Measurements from ENCODE around the gene MAGEF1. TPM values are rescaled to one million over a fixed set of nuclear protein-coding genes. Genes with fewer than 3 reads are reported as not detected.

Gene MAGEF1
- total RNA-seq, 2 experiments from 2014 or later, result 20.6 to 22.5 TPM

GRCh38 chr3:184713040-184713355 lies 1.1 kb upstream of the MAGEF1 start:
- intact Hi-C loops (cut with micrococcal nuclease), result loop anchor here (2.0 to 5.0 kb wide), 3 partner anchors 56 to 351 kb away; partner anchors contain the start of genes CLCN2 and POLR2H
- no peak for DNase-seq
- H3K4me3 Mint-ChIP-seq, result peak overlapping the region; percentile 25
- no peaks in the 10 kb centered on the region for H3K9me3 Mint-ChIP-seq
- ChIA-PET CTCF (interaction anchor here (1.4 to 2.3 kb wide), 2 partner anchors 65 to 152 kb away, joined by 5 to 15 read pairs; partner anchors contain the start of gene EPHB3), POLR2A (no interaction called here)
- no peaks in the 10 kb centered on the region for H3K27me3 Mint-ChIP-seq
- peak overlapping the region; percentile 47 for H3K27ac Mint-ChIP-seq
- peaks cover 29% of the 10 kb centered on the region for H3K4me1 Mint-ChIP-seq (ENCODE audit: low read depth)
- H3K36me3 Mint-ChIP-seq, result peaks cover 22% of the 10 kb centered on the region

- Mint-ChIP-seq H3K9me3 (no peaks in the 10 kb centered on the region), H3K4me3 (peak overlapping the region; percentile 92), H3K36me3 (peaks cover 26% of the 10 kb centered on the region), H3K27ac (peak overlapping the region; percentile 20), H3K27me3 (no peaks in the 10 kb centered on the region), H3K4me1 (ENCODE audit: low read depth) (peaks cover 33% of the 10 kb centered on the region)
- DNase-seq, result no peak
- ChIA-PET CTCF (interaction anchor here (1.2 to 2.3 kb wide), 3 partner anchors 66 to 331 kb away, joined by 5 to 15 read pairs (median 5); partner anchors contain the start of gene EPHB3), POLR2A (interaction anchor here (1.1 to 1.2 kb wide), 2 partner anchors 151 to 351 kb away, joined by 4 read pairs; partner anchors contain the start of genes CLCN2, EPHB3 and POLR2H)
- intact Hi-C loops (cut with micrococcal nuclease), result loop anchor here (1.0 to 5.0 kb wide), 4 partner anchors 56 to 350 kb away; partner anchors contain the start of genes CLCN2, EPHB3 and POLR2H
These were observed 580 bp upstream of the MAGEF1 start for GRCh38 chr3:184712248-184713039.

GRCh38 chr3:184710870-184711492 lies 883 bp downstream of the MAGEF1 start:
- DNase-seq, result peak; percentile 45

GRCh38 chr3:184703657-184704056 lies 8.2 kb downstream of the MAGEF1 start:
- Mint-ChIP-seq H3K4me3 (no peak overlapping the region), H3K27ac (no peak overlapping the region), H3K27me3 (no peaks in the 10 kb centered on the region), H3K9me3 (peaks cover 18% of the 10 kb centered on the region), H3K36me3 (peaks cover 22% of the 10 kb centered on the region), H3K4me1 (ENCODE audit: low read depth) (peaks cover 13% of the 10 kb centered on the region)
- CTCF ChIA-PET, result interaction anchor here (0.6 to 0.7 kb wide), 2 partner anchors 23 to 1323 kb away, joined by 3 read pairs; no protein-coding TSS in a partner anchor
- POLR2A ChIA-PET, result no interaction called here
- intact Hi-C loops (cut with micrococcal nuclease), result no loop called here
- no peak for DNase-seq

More at GRCh38 chr3:184710870-184711492, 883 bp downstream of the MAGEF1 start:
- H3K9me3 Mint-ChIP-seq, result peaks cover 13% of the 10 kb centered on the region
- ChIA-PET CTCF (interaction anchor here (1.2 to 2.3 kb wide), 2 partner anchors 150 to 330 kb away, joined by 5 to 15 read pairs; partner anchors contain the start of gene EPHB3), POLR2A (interaction anchor here (0.9 to 2.0 kb wide), 5 partner anchors 14 to 349 kb away, joined by 3 to 6 read pairs (median 4); partner anchors contain the start of genes CLCN2, EPHB3 and POLR2H)
- peak overlapping the region; percentile 92 for H3K4me3 Mint-ChIP-seq
- no peaks in the 10 kb centered on the region for H3K27me3 Mint-ChIP-seq
- peaks cover 37% of the 10 kb centered on the region for H3K36me3 Mint-ChIP-seq
- H3K4me1 Mint-ChIP-seq (ENCODE audit: low read depth), result peaks cover 39% of the 10 kb centered on the region
- peak overlapping the region; percentile 91 for H3K27ac Mint-ChIP-seq
- intact Hi-C loops (cut with micrococcal nuclease), result loop anchor here (5.0 kb wide), 1 partner anchor 349 kb away; the partner anchor contains the start of genes CLCN2 and POLR2H

- peaks cover 3% of the 10 kb centered on the region for H3K36me3 Mint-ChIP-seq
- peaks cover 5% of the 10 kb centered on the region for H3K9me3 Mint-ChIP-seq
- no peaks in the 10 kb centered on the region for H3K27me3 Mint-ChIP-seq
- no peak overlapping the region for H3K4me3 Mint-ChIP-seq
- ChIA-PET CTCF (interaction anchor here (0.9 kb wide), 1 partner anchor 139 kb away, joined by 3 read pairs; the partner anchor contains the start of gene EPHB3), POLR2A (no interaction called here)
- no peak for DNase-seq
- no peak overlapping the region for H3K27ac Mint-ChIP-seq
- intact Hi-C loops (cut with micrococcal nuclease), result no loop called here
- H3K4me1 Mint-ChIP-seq (ENCODE audit: low read depth), result no peaks in the 10 kb centered on the region
These were observed 11.1 kb downstream of the MAGEF1 start for GRCh38 chr3:184700759-184701158.

GRCh38 chr3:184697845-184698244 lies 14.0 kb downstream of the MAGEF1 start:
- H3K27ac Mint-ChIP-seq, result no peak overlapping the region
- ChIA-PET CTCF (no interaction called here), POLR2A (no interaction called here)
- no peak for DNase-seq
- H3K27me3 Mint-ChIP-seq, result peaks cover 5% of the 10 kb centered on the region
- no peak overlapping the region for H3K4me3 Mint-ChIP-seq
- H3K4me1 Mint-ChIP-seq (ENCODE audit: low read depth), result no peaks in the 10 kb centered on the region
- intact Hi-C loops (cut with micrococcal nuclease), result no loop called here
- H3K36me3 Mint-ChIP-seq, result peaks cover 3% of the 10 kb centered on the region
- peaks cover 5% of the 10 kb centered on the region for H3K9me3 Mint-ChIP-seq

- no peaks in the 10 kb centered on the region for H3K4me1 Mint-ChIP-seq (ENCODE audit: low read depth)
- CTCF ChIA-PET, result interaction anchor here (1.6 kb wide), 1 partner anchor 136 kb away, joined by 5 read pairs; the partner anchor contains the start of gene EPHB3
- H3K9me3 Mint-ChIP-seq, result peaks cover 5% of the 10 kb centered on the region
- no peak overlapping the region for H3K27ac Mint-ChIP-seq
- H3K27me3 Mint-ChIP-seq, result peaks cover 5% of the 10 kb centered on the region
- H3K36me3 Mint-ChIP-seq, result no peaks in the 10 kb centered on the region
- DNase-seq, result no peak
- POLR2A ChIA-PET, result no interaction called here
- intact Hi-C loops (cut with micrococcal nuclease), result no loop called here
- no peak overlapping the region for H3K4me3 Mint-ChIP-seq
These were observed 15.2 kb downstream of the MAGEF1 start for GRCh38 chr3:184696697-184697096.

GRCh38 chr3:184694716-184695115 lies 17.1 kb downstream of the MAGEF1 start:
- H3K4me1 Mint-ChIP-seq (ENCODE audit: low read depth), result no peaks in the 10 kb centered on the region
- DNase-seq, result no peak
- ChIA-PET POLR2A (no interaction called here), CTCF (interaction anchor here (1.1 kb wide), 1 partner anchor 133 kb away, joined by 4 read pairs; the partner anchor contains the start of gene EPHB3)
- H3K27ac Mint-ChIP-seq, result no peak overlapping the region
- H3K27me3 Mint-ChIP-seq, result peaks cover 5% of the 10 kb centered on the region
- no peak overlapping the region for H3K4me3 Mint-ChIP-seq
- no peaks in the 10 kb centered on the region for H3K9me3 Mint-ChIP-seq
- intact Hi-C loops (cut with micrococcal nuclease), result no loop called here
- H3K36me3 Mint-ChIP-seq, result no peaks in the 10 kb centered on the region

- CTCF ChIA-PET, result interaction anchor here (1.1 kb wide), 1 partner anchor 133 kb away, joined by 4 read pairs; the partner anchor contains the start of gene EPHB3
- Mint-ChIP-seq H3K9me3 (no peaks in the 10 kb centered on the region), H3K27me3 (peaks cover 5% of the 10 kb centered on the region), H3K4me1 (ENCODE audit: low read depth) (no peaks in the 10 kb centered on the region), H3K27ac (no peak overlapping the region), H3K36me3 (no peaks in the 10 kb centered on the region), H3K4me3 (no peak overlapping the region)
- no peak for DNase-seq
- intact Hi-C loops (cut with micrococcal nuclease), result no loop called here
- POLR2A ChIA-PET, result no interaction called here
These were observed 17.7 kb downstream of the MAGEF1 start for GRCh38 chr3:184694133-184694665.

- Mint-ChIP-seq H3K36me3 (no peaks in the 10 kb centered on the region), H3K9me3 (no peaks in the 10 kb centered on the region), H3K27ac (no peak overlapping the region), H3K27me3 (peaks cover 5% of the 10 kb centered on the region), H3K4me1 (ENCODE audit: low read depth) (no peaks in the 10 kb centered on the region), H3K4me3 (no peak overlapping the region)
- ChIA-PET POLR2A (no interaction called here), CTCF (interaction anchor here (1.1 kb wide), 1 partner anchor 132 kb away, joined by 4 read pairs; the partner anchor contains the start of gene EPHB3)
- intact Hi-C loops (cut with micrococcal nuclease), result no loop called here
- no peak for DNase-seq
These were observed 18.6 kb downstream of the MAGEF1 start for GRCh38 chr3:184693011-184693975.

Data from activated CD4-positive, alpha-beta memory T cell treated with anti-CD3 and anti-CD28 coated beads for 36 hours (primary cell).